ENCODE results near the gene MNAT1.
A peak's percentile ranks its signal among the peaks of the same experiment; 100 is the strongest.
"Not testable (repeated sequence)": the region's sequence is repeated elsewhere in the genome, so short reads cannot be mapped to it uniquely, and the experiment has no call there.

Gene MNAT1

GRCh38 chr14:60734465-60735242, at the start of gene MNAT1:
Gene MNAT1, plus strand, starts transcription at chr14:60734761. Its CDS starts 102 bp downstream, at chr14:60734863.
- peak; percentile 70 to 78 for DNase-seq

GRCh38 chr14:60686865-60687264, 47.7 kb upstream of the MNAT1 start:
- DNase-seq = no peak

DNA sequence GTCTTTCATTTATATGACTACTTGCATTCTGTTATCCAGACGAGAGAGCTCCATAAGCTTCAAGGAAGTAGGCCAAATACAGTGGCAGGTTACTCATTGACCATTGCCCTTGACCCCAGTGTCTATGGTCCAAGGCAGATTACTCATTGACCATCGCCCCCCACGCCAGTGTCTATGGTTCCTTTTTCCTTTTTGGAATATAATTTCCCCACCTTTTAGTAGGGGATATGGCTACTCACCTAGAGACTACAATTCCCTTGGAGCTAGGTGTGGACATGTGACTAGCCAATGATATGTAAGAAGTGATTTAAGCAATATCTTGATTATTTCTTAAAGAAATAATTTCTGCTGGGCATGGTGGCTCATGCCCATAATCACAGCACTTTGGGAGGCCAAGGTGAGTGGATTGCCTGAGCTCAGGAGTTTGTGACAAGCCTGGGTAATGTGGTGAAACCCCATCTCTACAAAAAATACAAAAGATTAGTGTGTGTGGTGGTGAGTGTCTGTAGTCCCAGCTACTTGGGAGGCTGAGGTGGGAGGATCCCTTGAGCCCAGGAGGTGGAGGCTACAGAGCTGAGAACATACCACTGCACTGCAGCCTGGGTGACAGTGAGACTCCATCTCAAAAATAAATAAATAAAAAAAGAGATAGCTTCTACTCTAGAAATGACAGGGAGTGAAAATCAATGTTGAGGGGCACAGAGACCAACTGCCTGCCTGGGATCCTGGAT, 43.0 kb upstream of the MNAT1 start:
- no peak for DNase-seq

DNA sequence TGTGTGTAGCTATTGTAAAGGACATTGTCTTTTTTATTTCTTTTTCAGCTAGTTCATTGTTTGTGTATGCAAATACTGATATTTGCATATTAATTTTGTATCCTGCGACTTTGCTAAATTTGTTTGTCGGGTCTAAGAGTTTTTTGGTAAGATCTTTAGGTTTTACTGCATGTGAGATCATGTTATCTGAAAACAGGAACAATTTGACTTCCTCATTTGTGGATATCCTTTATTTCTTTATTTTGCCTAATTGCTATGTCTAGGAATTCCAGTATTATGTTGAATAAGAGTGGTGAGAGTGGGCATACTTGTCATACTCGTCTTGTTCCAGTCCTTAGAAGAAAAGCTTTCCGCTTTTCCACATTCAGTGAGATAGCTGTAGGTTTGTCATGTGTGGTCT, 39.2 kb upstream of the MNAT1 start:
- no peak for DNase-seq

- DNase-seq = no peak
These were observed 34.0 kb upstream of the MNAT1 start for GRCh38 chr14:60700598-60700997.

DNA sequence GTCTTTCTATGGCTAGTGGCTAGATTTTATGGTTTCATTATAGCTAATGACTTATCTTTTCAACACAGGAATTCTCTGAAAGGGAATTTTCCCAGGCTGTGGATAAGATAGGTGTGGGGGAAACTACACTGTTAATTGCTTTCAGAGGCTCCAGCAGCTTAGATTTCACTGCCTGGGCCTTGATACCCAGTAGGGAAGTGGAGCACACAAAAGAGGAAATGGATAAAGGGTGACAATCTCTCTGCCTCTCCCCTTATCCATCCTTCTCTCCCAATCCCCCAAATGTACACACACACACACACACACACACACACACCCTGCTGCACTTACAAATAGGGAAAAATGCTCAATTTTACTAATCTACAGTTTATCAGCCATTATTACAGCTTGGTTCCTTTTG, 29.5 kb upstream of the MNAT1 start:
- no peak for DNase-seq

DNA sequence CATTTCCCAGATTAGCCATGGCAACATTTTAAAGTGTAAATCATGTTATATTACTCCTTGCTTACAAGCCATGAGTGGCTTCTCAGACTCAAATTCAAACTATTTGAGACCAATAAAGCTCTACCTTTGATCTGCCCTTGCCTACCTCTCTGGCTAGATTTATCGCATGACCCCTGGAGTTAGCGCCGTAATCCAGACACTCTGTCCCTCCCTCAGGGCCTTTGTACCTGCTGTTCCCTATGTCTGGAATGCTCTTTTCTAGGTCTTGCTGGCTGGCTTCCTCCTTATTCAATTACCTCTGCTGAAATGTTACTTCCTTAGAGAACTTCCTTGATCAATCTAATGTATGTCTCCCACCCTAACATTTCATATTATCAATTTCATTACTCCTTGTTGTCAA, 26.7 kb upstream of the MNAT1 start:
- DNase-seq = no peak

DNA sequence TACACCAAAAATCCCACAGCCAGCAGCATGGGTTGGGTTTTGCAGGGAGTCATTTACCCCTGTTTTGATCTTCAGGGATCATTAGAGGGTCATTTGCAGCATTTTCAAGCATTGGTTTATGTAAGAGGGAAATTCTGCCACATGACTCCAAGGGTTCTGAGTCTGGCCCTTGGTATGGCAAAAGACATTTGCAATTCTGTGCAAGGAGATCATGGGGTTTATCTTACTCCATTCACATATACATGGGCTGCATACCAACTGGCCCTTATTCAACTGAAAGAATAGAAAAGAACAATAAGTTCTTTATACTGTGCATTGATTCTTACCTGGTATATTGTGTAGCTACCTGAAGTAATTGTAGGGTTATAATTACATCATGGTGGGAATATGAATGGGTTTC, 24.1 kb upstream of the MNAT1 start:
- no peak for DNase-seq

- DNase-seq = no peak
These were observed 21.0 kb upstream of the MNAT1 start for GRCh38 chr14:60713513-60713912.

- no peak for DNase-seq
These were observed 14.2 kb upstream of the MNAT1 start for GRCh38 chr14:60720391-60720790.

DNA sequence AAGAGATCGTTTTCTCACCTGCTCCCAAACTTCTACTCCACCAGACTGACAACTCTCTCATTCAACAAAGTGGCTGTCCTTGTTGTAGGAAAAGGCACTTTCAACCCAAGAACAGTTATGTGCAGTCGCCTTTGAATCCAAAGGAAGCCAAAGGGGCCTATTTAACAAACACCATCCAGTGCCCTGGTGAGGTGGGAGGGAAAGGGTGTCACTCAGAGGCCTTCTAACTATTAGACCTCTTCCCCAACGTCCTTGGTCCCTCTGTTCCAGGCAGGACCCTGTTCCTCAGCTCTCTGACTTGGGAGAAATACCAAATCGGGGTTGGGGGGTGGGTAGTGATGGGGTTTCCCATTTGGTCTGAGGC, 13.6 kb upstream of the MNAT1 start:
- DNase-seq = no peak

DNA sequence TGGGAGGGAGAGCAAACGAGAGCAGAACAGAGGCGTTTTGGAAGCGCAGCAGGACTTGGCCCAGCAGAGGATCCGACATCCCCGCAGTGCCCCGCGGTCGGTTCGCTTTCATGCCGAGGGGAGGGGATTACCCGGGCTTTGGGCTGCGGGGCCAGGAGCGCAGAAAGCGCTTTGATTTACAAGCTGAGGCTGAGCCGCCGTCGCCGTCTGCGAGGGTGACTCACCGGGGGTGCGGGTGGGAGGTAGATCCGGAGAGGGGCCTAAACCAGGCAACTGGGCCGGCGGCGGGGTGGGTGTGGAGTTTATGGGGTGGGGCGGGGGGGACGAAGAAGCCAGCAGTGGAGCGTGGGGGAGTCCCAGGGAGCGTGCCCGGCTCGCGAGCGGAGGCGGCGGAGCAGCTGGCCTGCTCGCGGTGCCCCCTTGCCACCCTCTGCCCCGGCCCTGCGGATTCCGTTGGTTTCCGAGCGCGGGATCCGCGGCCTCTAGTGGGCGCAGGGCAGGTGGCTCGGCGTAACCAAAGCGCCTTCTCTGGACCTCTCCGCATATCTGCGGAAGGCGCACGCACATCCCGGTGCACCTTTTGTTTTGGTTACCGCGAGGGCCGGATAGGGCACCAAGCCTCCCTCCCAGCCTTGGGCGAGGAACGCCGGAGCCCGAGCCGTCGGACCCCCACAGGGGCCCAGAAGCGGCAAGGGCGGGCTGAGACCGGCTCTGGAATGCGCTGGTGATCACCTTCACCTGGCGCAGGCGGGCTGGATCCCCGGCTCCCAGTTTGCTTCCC, 13.0 kb upstream of the MNAT1 start:
- DNase-seq = peak in 1 of 2 donors; percentile 23

DNA sequence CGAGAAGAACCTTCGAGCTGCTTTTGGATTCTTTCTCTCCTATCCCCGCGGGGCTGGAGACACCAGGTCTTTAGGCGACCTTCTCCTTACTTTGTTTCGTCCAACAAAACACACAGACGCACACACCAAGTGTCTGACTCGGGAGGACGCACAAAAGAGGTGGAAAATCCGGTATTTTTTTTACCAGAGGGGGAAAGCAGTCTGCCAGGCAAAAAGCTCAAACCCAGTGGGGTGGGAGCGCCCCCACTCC, 12.5 kb upstream of the MNAT1 start:
- DNase-seq = no peak

DNA sequence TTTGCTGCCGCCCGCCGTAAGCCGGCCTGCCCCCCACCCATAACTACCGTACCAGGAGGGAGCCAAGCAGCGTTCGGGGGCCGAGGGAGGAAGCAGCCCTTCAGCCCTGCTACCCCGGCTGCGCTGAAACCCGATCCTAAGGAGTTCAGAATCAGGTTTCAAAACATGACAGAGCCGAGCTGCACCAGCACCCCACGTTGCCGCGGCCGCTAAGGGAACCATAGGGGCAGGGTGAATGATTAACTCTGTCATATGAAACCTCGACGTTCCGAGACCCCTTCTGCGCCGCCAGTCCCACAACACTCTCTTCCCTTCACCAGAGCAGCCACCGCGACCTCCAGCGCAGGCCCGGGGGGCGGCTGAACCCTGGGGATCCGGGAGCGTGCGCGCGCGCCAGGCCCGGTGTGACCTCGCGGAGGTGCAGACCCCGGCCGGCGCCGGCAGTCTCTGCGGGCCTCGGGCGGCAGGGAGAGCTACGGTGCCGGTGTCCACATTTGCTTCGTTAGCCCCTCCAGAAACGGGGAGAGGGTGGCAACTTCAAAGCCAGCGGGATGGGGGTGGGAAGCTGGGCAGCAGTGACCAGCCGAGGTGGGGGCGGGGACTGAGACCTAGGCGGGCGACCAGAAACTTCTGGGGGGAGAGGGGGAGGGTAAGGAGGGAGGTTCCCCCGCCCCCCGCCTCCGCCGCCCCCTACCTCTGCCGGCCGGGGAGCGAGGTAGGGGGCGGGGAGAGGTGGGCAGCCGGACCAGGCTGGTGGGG, 12.0 kb upstream of the MNAT1 start:
- DNase-seq = peak in 1 of 2 donors; percentile 19

- DNase-seq = peak in 1 of 2 donors; percentile 23
These were observed 11.2 kb upstream of the MNAT1 start for GRCh38 chr14:60723116-60723906.

DNA sequence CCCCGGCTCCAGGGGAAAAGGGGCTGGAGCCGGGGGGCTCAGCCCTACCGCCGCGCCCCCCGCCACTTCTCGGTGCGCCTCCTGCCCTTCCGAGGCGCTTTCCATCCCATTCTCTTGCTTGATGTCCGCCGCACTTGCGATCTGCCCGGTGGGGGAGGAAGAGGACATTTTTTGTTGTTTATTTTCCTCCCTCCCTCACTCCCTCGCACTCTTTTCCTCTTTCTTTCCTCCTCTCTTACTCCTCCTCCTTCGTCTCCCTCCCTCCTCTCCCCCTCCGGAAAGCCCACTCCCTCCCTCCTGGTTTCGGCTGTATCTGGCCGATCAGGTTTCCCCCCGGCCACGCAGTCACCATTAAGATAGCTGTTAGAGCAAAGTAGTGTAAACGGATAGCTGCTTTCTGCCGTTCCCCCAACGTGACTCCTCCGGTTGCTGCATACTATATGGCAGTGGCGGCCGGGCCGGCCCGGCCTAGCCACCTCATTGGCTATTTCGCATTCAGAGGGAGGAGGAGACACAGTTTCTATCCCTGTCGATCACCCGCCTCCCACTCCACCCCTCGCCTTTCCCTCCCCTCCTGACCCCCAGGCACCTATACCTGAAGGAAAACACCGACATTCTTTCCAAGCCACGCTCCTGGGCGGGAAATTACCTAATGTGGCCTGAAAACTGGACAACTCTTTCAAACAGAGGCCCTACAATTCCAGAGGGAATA, 10.5 kb upstream of the MNAT1 start, which contains the start of gene SIX4:
Gene SIX4 (minus strand): TSS at position 445 of the 712 bp plus-strand sequence. CDS start 277 bp downstream, at position 168.
- DNase-seq = peak in 1 of 2 donors; percentile 13

DNA sequence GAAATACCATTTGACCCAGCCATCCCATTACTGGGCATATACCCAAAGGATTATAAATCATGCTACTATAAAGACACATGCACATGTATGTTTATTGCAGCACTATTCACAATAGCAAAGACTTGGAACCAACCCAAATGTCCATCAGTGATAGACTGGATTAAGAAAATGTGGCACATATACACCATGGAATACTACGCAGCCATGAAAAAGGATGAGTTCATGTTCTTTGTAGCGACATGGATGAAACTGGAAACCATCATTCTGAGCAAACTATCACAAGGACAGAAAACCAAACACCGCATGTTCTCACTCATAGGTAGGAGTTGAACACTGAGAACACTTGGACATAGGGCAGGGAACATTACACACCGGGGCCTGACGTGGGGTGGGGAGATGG, 3.3 kb upstream of the MNAT1 start:
- not testable (repeated sequence) for DNase-seq

DNA sequence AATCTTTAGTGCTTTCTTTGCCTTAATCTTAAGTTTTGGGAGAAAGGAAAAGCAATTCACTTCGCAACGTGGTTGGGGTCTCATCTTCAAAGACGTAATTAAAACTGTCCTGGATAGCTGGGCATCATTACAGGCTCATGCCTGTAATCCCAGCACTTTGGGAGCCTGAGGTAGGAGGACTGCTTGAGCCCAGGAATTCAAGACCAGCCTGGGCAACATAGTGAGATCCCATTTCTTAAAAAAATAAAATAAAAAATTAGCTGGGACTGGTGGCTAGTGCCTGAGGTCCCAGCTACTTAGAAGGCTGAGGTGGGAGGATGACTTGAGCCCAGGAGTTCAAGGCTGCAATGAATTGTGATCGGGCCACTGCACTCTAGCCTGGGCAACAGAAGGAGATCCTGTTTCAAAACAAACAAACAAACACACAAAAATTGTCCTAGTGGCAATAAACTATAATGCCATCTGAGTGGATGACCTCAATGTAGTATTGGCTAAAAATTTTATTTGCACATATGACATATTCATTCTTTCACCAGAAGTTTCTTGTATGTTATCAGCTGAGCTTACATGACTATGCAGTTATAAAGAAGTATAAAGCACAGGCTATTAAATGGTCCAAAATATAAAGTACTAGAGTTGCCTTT, 1.6 kb upstream of the MNAT1 start:
- DNase-seq = no peak

- DNase-seq = no peak
These were observed 855 bp downstream of the MNAT1 start for GRCh38 chr14:60735416-60735815.

- DNase-seq = no peak
These were observed 1.9 kb downstream of the MNAT1 start for GRCh38 chr14:60736494-60736893.

All from stimulated activated CD4-positive, alpha-beta T cell treated with anti-CD3 and anti-CD28 coated beads, Interleukin-2, amount 100 ng/mL, for 48 hours (primary cell).